GM12864 (cell line): ENCODE measurements around the gene HIPK2.
"Not testable (repeated sequence)": the region's sequence is repeated elsewhere in the genome, so short reads cannot be mapped to it uniquely, and the experiment has no call there.

ENCODE experiments used
- DNase-seq: peaks from one replicate; pipeline ENCODE4 v3.0.0-alpha.2; 2011; ENCODE audit warnings: low read depth
- H3K4me3 ChIP-seq: 2 replicates; pipeline ENCODE4 v1.5.1; 2011; ENCODE audit warnings: mild to moderate bottlenecking, low read depth, low read length, control low read depth
- CTCF ChIP-seq: IDR thresholded peaks from 2 replicates; pipeline ENCODE4 v1.5.1; 2011; ENCODE audit warnings: low read depth, mild to moderate bottlenecking, moderate library complexity, low read length, control low read depth, inconsistent platforms; ENCODE audit errors: missing control alignments

Gene HIPK2

GRCh38 chr7:139562961-139563565 is 214.7 kb downstream of the HIPK2 start:
- no peak for DNase-seq
- TF ChIP-seq CTCF, result no peak
- H3K4me3 ChIP-seq, result no peak overlapping the region

GRCh38 chr7:139562491-139562890 is 215.3 kb downstream of the HIPK2 start:
- H3K4me3 ChIP-seq, result no peak overlapping the region
- no peak for TF ChIP-seq CTCF

GRCh38 chr7:139560678-139561077 is 217.1 kb downstream of the HIPK2 start:
- no peak for DNase-seq
- TF ChIP-seq CTCF, result no peak
- no peak overlapping the region for H3K4me3 ChIP-seq

More at GRCh38 chr7:139562491-139562890, 215.3 kb downstream of the HIPK2 start:
- DNase-seq, result no peak

DNA sequence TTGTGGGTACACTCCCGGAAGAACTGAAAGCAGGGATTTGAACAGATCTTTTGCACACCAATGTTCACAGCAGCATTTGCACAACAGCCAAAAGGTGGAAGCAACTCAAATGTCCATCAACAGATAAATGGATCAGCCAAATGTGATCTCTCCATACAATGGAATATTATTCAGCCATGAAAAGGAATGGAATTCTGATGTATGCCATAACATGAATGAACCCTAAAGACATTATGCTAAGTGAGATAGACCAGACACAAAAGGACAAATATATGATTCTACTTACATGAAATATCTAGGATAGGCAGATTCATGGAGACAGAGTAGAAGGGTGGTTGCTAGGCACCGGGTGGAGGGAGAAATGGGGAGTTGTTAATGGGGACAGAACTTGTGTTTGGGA is 217.6 kb downstream of the HIPK2 start:
- no peak for TF ChIP-seq CTCF
- DNase-seq, result no peak
- no peak overlapping the region for H3K4me3 ChIP-seq

GRCh38 chr7:139559364-139560105 is 218.3 kb downstream of the HIPK2 start:
- TF ChIP-seq CTCF, result no peak
- no peak for DNase-seq
- no peak overlapping the region for H3K4me3 ChIP-seq

- no peak overlapping the region for H3K4me3 ChIP-seq
- no peak for DNase-seq
- TF ChIP-seq CTCF, result no peak
Observed at GRCh38 chr7:139557857-139558581, 219.8 kb downstream of the HIPK2 start.

DNA sequence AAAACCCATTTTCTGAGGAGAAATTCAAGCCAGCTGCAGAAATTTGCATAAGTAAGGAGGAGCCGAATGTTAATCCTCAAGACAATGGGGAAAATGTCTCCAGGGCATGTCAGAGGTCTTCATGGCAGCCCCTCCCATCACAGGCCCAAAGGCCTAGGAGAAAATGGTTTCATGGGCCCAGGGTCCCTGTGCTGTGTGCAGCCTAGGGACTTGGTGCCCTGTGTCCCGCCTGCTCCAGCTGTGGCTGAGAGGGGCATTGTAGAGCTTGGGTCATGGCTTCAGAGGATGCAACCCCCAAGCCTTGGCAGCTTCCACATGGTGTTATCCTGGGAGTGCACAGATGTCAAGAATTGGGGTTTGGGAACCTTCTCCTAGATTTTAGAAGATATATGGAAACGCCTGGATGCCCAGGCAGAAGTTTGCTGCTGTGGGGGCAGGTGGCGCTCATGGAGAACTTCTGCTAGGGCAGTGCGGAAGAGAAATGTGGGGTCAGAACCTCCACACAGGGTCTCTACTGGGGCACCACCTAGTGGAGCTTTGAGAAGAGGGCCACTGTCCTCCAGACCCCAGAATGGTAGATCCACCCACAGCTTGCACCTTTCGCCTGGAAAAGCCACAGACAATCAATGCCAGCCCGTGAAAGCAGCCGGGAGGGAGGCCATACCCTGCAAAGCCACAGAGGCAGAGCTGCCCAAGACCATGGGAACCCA is 223.7 kb downstream of the HIPK2 start:
- DNase-seq, H3K4me3 ChIP-seq: not testable (repeated sequence)
